T-helper 1 cell treated with Interleukin-12 subunit alpha and Interleukin-12 subunit beta and Interleukin-4 antibody, amounts not matched to agents 30 μg/mL and 1 μg/mL, for 36 hours (primary cell): ENCODE data around the gene FKRP.

Experiments used
- H3K27ac Mint-ChIP-seq: one replicate; pipeline ENCODE4 v1.8.0; 2021; ENCODE audit warnings: mild to moderate bottlenecking, mixed read lengths
- H3K27me3 Mint-ChIP-seq: one replicate; pipeline ENCODE4 v1.8.0; 2021; ENCODE audit warnings: low read depth, mixed read lengths
- H3K36me3 Mint-ChIP-seq: one replicate; pipeline ENCODE4 v1.8.0; 2021; ENCODE audit warnings: low read depth, mixed read lengths
- H3K4me1 Mint-ChIP-seq: one replicate; pipeline ENCODE4 v1.8.0; 2021; ENCODE audit warnings: low read depth, mixed read lengths
- H3K4me3 Mint-ChIP-seq: one replicate; pipeline ENCODE4 v1.8.0; 2021; ENCODE audit warnings: mild to moderate bottlenecking, moderate library complexity, mixed read lengths
- H3K9me3 Mint-ChIP-seq: one replicate; pipeline ENCODE4 v1.8.0; 2021; ENCODE audit warnings: mixed read lengths

The FKRP gene

DNA sequence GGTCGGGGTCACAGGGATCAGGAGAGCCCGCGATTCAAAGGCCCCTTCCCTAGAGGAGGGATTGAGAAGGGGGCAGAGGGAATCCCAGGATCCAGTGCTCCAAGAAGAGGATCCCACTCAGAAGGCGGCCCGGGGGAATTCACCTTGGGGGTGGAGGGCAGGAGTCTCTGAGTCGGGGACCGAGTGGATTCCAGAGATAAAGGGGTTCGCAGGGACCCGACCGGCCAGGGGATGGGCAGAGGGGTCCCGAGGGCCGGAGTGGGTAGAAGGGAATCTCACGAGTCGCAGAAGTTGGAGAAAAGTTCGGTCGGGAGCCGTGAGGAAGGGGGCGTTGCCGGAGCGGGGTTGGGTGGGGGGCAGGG, 29.2 kb upstream of the FKRP start:
- Mint-ChIP-seq H3K9me3 (no peaks in the 10 kb centered on the region), H3K36me3 (peaks cover 37% of the 10 kb centered on the region), H3K4me3 (peak overlapping the region; percentile 96), H3K4me1 (peaks cover 37% of the 10 kb centered on the region), H3K27ac (peak overlapping the region; percentile 94), H3K27me3 (no peaks in the 10 kb centered on the region)

DNA sequence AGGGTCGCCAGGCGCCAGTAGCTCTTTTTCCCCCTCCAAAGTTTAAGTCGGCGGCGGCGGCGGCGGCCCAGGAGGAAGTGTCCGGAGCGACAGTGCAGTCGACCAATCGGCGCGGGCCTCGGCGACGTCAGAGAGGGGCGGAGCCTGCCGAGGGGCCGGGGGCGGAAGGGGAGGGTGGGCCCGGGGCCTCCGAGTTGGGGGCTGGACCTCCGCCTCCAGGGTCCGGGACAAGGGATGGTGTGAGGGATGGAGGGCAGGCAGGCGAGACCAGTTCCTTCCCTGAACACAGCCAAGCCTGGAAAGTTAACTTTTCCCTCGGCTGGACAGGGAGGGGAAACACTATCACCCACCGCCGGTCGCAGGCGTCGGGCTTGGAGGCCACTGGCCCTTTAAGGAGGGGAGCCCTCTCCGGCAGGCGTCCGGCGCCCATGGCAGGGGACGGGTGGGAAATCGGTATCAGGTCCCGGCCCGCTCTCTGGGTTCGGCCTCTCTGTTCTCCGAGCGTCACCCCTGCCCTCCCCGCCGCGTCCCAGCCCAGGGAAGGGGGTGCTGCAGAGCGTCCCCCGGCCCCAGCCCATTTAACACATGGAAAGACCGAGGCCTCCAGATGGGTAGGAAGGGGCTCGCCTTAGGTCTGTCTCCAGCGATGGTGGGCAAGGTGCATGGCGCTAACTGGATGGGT, 28.7 kb upstream of the FKRP start, which contains the start of gene PRKD2:
Gene PRKD2, minus strand, starts transcription at position 81 of the 682 bp plus-strand sequence. CDS start 744 bp downstream, outside the sequence.
- H3K4me1 Mint-ChIP-seq, result peaks cover 42% of the 10 kb centered on the region
- H3K9me3 Mint-ChIP-seq, result no peaks in the 10 kb centered on the region
- no peaks in the 10 kb centered on the region for H3K27me3 Mint-ChIP-seq
- peaks cover 42% of the 10 kb centered on the region for H3K36me3 Mint-ChIP-seq
- H3K4me3 Mint-ChIP-seq, result peak within 1 kb of the TSS; percentile 96
- peak within 1 kb of the TSS; percentile 94 for H3K27ac Mint-ChIP-seq

DNA sequence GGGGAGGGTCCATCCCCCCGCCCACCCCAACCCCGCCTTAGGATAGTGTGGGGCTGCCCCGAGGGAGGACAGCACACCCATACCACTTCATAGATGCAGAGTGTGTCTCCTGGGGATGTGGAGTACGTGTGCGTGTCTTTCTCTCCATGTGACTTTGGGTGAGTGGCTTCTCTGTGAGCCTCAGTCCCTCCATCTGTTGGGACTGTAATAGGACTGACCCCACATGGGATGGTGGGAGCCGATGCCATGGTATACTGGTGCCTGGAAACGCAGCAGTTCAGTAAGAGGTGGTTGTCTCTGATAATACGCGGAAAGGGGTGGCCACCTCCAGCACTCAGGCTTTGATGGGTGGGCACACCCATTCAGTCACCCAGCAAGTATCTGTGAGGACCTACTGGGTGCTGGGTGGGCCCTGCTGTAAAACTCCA, 28.1 kb upstream of the FKRP start:
- H3K9me3 Mint-ChIP-seq, result no peaks in the 10 kb centered on the region
- H3K4me1 Mint-ChIP-seq, result peaks cover 37% of the 10 kb centered on the region
- H3K27ac Mint-ChIP-seq, result peak overlapping the region; percentile 94
- H3K27me3 Mint-ChIP-seq, result no peaks in the 10 kb centered on the region
- H3K4me3 Mint-ChIP-seq, result peak overlapping the region; percentile 96
- peaks cover 37% of the 10 kb centered on the region for H3K36me3 Mint-ChIP-seq

DNA sequence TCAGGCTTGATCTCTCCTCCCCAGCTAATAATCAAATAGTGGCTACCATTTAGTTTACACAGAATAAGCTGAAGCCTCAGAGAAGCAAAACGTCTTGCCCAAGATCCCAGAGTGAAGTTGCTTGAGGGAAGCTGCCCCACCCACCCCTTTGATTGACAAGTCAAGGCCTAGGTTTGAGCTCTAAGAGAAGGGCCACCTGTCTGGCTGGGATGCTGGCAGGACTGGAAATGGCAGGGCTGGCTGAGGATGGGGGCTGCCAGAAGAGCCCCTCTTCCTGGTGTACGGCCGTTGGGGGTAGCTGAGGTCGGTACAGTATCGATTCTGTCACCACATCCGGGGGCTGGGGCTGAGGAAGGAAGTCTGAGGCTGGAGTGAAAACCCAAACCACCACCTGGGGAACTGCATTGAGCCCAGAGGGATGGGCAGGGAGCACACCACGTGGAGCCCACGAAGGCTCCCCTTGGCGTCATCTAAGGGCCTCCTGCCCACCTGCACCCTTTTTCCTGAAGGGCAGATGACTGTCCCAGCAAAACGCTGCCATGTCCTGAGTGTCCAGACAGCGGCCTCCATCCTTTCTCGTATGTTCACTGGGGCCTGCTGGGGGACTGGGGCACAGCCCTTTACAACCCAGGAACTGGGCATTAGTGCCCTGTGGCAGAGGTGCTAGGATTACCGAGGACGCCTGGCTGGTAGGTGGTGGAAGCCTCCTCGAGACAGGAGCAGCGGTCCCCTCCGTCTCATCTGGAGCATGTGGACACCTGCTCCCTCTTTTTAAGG, 27.5 kb upstream of the FKRP start:
- peaks cover 36% of the 10 kb centered on the region for H3K4me1 Mint-ChIP-seq
- no peaks in the 10 kb centered on the region for H3K9me3 Mint-ChIP-seq
- peaks cover 37% of the 10 kb centered on the region for H3K36me3 Mint-ChIP-seq
- peak overlapping the region; percentile 96 for H3K4me3 Mint-ChIP-seq
- peak overlapping the region; percentile 94 for H3K27ac Mint-ChIP-seq
- H3K27me3 Mint-ChIP-seq, result no peaks in the 10 kb centered on the region

DNA sequence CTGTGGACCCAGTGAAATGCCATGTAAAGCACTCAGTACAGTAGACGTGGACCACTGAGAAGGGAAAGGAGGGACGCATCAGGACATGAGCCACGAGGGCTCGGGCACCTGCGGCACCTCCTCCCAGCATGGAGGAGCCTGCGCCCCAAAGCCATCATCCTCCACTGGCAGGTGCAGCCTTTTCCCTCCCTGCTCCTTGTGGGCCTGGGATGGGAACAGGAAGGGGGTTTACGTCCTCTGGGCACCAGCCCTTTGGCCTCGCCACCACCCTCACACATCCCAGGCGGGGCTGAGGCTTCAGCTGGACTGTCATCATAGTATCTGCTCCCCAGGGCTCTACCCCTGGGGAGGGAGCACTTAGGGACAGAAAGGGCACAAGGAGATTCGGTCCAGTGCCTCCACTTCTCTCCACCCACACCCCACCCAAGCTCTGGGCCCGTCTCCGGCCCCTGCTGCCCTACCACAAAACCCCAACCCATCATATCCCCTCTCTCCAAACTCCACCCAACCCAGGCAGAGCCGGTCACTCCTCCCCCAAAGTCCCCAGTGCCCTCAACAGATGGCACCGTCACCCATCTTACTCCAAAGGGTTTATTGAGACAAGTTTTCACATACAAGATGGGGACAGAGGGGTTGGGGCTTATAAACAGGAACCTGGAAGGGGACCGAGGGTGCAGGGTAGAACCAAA, 26.8 kb upstream of the FKRP start:
- H3K36me3 Mint-ChIP-seq, result peaks cover 37% of the 10 kb centered on the region
- H3K9me3 Mint-ChIP-seq, result no peaks in the 10 kb centered on the region
- H3K4me3 Mint-ChIP-seq, result peak overlapping the region; percentile 96
- peaks cover 32% of the 10 kb centered on the region for H3K4me1 Mint-ChIP-seq
- H3K27me3 Mint-ChIP-seq, result no peaks in the 10 kb centered on the region
- H3K27ac Mint-ChIP-seq, result peak overlapping the region; percentile 4

DNA sequence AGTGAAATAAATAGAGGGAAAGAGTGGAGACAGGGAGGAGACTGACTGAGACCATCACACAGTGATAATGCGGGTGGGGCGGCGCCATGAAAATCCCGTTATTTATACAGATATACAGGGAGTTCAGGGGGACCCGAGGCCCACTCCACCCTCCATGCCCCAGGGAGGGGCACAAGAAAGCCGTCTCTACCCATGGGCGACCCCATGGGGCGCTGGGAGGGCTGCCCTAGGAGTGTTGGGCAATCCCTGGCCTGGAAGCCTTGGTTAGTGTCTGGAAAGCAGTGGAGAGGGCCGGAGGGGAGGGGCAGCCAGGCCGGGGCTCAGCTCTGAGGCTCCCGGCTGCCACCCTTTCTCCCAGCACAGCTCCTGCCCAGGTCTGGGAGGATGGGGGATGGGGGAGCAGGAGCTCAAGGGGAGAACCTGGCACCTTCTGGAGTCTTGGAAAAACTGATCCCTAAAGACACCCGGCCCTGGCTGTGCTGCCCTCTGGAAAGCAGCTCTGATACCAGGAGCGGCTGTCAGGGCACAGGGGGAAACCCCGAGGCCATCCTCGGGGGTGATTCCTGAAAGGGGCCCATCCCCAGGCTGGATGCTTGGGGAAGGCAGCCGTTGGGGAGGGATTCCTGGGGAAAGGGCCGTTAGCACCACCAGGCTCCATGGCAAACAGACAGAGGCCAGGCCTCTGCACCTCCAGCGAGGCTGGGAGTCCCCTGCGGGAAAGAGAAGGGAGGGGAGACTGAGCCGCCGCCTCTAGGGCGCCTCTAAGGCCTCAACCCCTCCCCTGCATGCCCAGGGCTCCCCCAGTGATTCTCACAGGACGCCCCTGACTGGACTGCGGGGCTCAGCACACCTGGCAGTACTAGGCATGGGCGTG, 26.0 kb upstream of the FKRP start:
- Mint-ChIP-seq H3K4me1 (peaks cover 32% of the 10 kb centered on the region), H3K36me3 (peaks cover 43% of the 10 kb centered on the region), H3K27ac (no peak overlapping the region), H3K27me3 (no peaks in the 10 kb centered on the region), H3K9me3 (no peaks in the 10 kb centered on the region), H3K4me3 (no peak overlapping the region)

DNA sequence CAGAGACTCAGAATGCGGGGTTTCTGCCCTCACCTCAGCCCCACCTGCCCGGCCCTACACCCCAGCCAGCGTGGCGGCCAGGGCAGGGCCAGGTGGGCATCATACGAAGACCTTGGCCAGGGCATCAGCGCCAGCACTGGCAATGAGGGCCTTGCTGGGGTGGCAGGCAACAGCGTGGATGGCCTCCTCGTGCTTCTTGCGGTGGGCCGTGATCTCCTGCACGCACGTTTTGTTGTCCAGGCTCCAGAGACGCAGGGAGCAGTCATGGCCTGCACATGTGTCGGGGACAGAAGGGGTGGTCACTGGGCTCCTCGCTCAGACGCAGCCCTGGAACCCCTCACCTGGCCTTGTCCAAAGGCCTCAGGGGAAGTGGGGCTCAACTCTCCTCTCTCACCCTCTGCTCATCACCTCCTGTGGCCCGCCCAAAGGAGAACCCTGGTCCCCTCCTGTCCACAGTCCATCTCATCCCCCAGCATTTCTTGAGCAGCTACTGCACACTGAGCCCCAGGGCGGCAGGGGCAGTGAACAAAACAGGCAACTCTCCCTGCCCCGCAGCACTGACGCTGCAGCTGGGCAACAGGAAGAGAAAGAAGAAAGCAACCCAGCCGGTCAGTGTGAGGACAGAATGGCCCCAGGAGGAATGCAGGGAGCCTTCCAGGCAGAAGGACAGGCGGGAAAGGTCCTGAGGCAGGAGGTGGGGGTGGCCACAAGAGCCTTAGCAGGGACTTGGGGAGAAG, 25.2 kb upstream of the FKRP start:
- H3K27me3 Mint-ChIP-seq, result no peaks in the 10 kb centered on the region
- H3K4me1 Mint-ChIP-seq, result peaks cover 28% of the 10 kb centered on the region
- no peak overlapping the region for H3K27ac Mint-ChIP-seq
- H3K4me3 Mint-ChIP-seq, result no peak overlapping the region
- peaks cover 39% of the 10 kb centered on the region for H3K36me3 Mint-ChIP-seq
- H3K9me3 Mint-ChIP-seq, result no peaks in the 10 kb centered on the region

DNA sequence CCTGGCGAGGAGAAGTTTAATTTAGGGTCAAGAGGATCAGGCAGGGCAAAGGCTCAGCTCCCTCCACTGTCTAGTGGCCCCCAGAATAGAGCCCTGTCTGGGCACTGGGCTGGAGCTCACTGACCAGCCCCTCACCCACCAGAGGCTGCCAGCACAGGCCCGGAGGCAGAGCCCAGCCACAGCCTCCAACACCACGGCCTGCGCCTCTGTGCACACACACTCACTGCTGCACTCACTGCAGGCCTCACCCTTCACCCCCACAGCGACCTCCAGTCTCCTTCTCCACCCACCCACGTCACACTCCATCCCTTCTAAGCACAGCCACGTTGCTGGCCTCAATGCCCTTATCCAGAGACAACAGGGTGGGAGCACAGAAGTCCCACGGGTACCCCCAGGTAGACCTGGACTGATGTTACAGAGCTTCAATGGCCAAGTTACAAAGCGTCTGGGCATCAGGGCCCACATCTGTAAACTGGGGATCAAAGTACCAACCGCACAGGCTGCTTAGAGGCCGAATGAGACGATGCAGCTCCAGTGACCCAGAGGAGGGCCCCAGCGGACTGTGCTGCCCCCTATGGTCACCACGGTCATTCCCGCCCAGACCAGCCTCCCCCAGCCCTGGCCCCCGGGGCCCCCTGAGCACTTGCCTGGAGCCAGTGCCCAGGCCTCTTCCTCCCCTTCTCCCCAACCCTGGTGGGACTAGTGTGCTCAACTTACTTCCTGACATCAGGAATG, 24.4 kb upstream of the FKRP start:
- H3K27ac Mint-ChIP-seq, result no peak overlapping the region
- H3K27me3 Mint-ChIP-seq, result no peaks in the 10 kb centered on the region
- no peaks in the 10 kb centered on the region for H3K9me3 Mint-ChIP-seq
- peaks cover 39% of the 10 kb centered on the region for H3K36me3 Mint-ChIP-seq
- no peak overlapping the region for H3K4me3 Mint-ChIP-seq
- H3K4me1 Mint-ChIP-seq, result peaks cover 27% of the 10 kb centered on the region

DNA sequence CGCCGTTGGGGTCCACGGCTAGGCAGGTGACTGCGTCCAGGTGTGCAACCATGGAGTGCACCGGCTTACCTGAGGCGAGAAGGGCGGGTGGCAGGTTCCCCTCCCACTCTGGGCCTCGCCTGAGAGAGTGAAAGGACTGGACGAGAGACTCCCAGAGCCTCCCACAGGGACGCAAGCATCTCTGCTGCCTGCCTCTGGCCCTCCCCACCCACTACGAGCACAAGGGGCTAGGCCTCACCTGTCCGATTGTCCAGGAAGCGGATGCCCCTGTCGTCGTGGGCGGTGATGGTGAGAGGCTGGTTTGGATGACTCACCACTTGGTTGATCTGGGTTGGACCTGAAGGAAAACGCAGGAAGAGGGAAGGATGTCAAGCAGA, 23.9 kb upstream of the FKRP start:
- Mint-ChIP-seq H3K9me3 (no peaks in the 10 kb centered on the region), H3K27me3 (no peaks in the 10 kb centered on the region), H3K36me3 (peaks cover 41% of the 10 kb centered on the region), H3K4me1 (peaks cover 27% of the 10 kb centered on the region), H3K4me3 (no peak overlapping the region), H3K27ac (peak overlapping the region; percentile 72)

DNA sequence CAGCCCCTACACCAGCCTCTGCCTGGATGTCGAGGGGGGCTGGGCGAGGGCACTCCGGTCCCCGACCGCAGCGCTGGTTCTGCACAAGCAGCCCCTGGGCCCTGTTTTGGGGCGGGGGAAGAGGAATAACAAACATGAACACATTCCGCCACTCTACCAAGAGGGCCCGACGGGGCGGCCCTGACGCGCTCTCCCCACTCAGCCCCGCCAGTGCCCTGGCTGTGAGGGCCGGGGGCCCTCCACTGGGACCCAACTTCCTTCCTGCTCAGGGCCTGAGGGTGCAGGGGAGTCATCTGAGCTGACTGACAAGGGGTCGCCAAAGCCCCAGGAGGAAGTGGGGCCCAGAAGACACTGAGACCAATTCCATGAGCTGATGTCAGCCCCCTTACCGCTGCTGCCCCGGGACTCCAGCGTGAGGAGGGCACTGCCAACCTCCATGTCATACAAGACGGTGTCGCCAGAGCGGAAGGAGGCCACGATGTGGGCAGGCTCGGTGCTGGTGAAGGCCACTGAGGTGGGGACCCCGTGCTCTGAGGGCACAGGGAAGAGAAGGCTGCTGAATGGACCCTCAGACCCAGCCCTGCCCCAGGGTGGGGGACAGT, 23.3 kb upstream of the FKRP start:
- Mint-ChIP-seq H3K27me3 (no peaks in the 10 kb centered on the region), H3K4me3 (no peak overlapping the region), H3K4me1 (peaks cover 27% of the 10 kb centered on the region), H3K27ac (no peak overlapping the region), H3K9me3 (no peaks in the 10 kb centered on the region), H3K36me3 (peaks cover 44% of the 10 kb centered on the region)

DNA sequence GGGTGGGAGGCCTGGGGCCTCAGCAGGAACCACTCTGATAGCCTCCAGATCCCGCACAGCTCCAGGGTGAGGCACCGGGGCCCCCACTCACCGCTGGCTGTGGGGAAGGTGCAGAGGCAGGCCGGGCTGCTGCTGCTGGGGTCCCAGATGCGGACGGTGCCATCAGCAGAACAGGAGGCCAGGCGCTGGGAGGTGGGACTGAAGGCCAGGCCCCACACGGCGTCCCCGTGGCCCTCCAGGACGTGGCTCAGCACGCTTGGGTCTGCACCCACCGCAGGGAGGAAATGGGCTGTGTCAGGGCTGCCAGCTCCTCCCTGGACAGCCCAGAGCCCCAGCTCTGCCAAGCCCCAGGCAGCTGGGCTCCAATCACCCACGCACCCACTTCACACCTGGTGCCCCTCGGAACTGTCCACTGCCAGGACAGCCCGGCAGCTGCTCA, 22.8 kb upstream of the FKRP start:
- peaks cover 22% of the 10 kb centered on the region for H3K4me1 Mint-ChIP-seq
- H3K36me3 Mint-ChIP-seq, result peaks cover 44% of the 10 kb centered on the region
- H3K4me3 Mint-ChIP-seq, result no peak overlapping the region
- no peaks in the 10 kb centered on the region for H3K9me3 Mint-ChIP-seq
- no peak overlapping the region for H3K27ac Mint-ChIP-seq
- H3K27me3 Mint-ChIP-seq, result no peaks in the 10 kb centered on the region

DNA sequence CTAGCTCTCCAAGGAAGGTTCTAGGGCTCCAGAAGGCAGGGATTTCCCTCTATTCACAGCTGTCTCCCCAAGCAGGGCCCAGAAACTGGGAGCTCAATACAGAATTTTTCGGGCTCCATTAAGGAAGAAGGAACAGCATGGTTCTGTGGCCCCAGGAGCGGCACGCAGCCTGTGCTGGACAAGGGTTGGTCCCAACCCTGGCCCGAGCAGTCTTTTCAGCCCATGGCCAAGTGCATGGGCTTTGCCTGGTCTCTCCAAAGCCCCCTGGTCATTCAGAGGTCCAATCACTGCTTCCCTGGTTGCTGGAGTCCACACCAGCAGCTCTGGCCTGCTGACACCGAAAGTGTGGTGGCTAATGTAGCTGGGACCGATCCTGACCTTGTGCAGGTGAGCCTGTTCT, 22.4 kb upstream of the FKRP start:
- no peak overlapping the region for H3K27ac Mint-ChIP-seq
- H3K27me3 Mint-ChIP-seq, result no peaks in the 10 kb centered on the region
- H3K36me3 Mint-ChIP-seq, result peaks cover 41% of the 10 kb centered on the region
- peaks cover 18% of the 10 kb centered on the region for H3K4me1 Mint-ChIP-seq
- no peak overlapping the region for H3K4me3 Mint-ChIP-seq
- H3K9me3 Mint-ChIP-seq, result no peaks in the 10 kb centered on the region

DNA sequence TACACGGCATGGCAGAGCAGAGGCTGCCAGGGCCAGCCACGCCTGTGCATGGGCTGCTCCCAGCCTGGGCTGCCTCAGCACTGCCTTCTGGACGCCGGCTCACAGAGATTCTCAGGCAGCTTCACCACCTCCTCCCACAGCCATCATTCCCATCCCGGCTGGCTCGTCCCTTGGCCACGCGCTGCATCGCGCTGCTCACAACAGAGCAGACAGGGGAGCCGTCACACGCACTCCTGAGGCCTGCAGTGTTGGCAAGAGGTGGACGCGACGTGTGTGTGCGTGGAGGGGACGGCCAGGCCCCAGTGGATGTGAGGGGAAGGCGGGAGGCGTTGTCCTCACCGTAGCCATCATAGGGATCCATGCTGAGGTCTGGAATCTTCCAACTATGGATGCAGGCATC, 21.4 kb upstream of the FKRP start:
- Mint-ChIP-seq H3K4me1 (peaks cover 18% of the 10 kb centered on the region), H3K27ac (no peak overlapping the region), H3K9me3 (no peaks in the 10 kb centered on the region), H3K36me3 (peaks cover 42% of the 10 kb centered on the region), H3K27me3 (no peaks in the 10 kb centered on the region), H3K4me3 (no peak overlapping the region)
